SK-N-SH (cell line): Measurements from ENCODE around the gene SEC24D. TPM values are rescaled to one million over a fixed set of nuclear protein-coding genes. Genes with fewer than 3 reads are reported as not detected.

Experiments
- CTCF ChIA-PET: fragments of 300-600, 350-600 bp; formaldehyde crosslinking; extraction: SDS; loops from one replicate; lab custom pipeline; 2021; lab: Yijun Ruan, JAX
- POLR2A ChIA-PET: fragments of 350-600 bp; sonication (Branson Sonifier 250); formaldehyde crosslinking; extraction: SDS; loops from one replicate; lab custom pipeline; 2020; ENCODE audit warnings: antibody characterized with exemption, inconsistent platforms; lab: Yijun Ruan, JAX
- DNase-seq: peaks from one replicate; pipeline ENCODE4 v3.0.0; 2012
- H2AFZ ChIP-seq: fragments of 200-600 bp; sonication (generic); 2 replicates; pipeline ENCODE4 v1.8.1; 2016; ENCODE audit warnings: antibody characterized with exemption, mild to moderate bottlenecking, low read depth
- H3F3A ChIP-seq: fragments of 200-600 bp; sonication (generic); replicated peaks from 2 replicates; pipeline ENCODE3; 2016; ENCODE audit warnings: antibody characterized with exemption, mild to moderate bottlenecking; ENCODE audit not compliant: insufficient read depth
- H3K27ac ChIP-seq, 2 experiments: fragments of 200-500 bp in 1 of 2; fragments of 200-600 bp in 1 of 2; sonication (Bioruptor generic) in 1 of 2; sonication (generic), shearing (Covaris generic) in 1 of 2; 2 replicates each; pipeline versions ENCODE4 v1.5.1 to v1.6.1; 2014 to 2016; ENCODE audit warnings: low read depth in 2 of 2, inconsistent platforms in 1 of 2, low read length in 1 of 2, mild to moderate bottlenecking in 1 of 2, mixed read lengths in 1 of 2
- H3K27me3 ChIP-seq: fragments of 200-600 bp; sonication (generic), shearing (Covaris generic); 2 replicates; pipeline ENCODE4 v1.6.1; 2016; ENCODE audit warnings: mixed run types; ENCODE audit not compliant: insufficient read depth
- H3K36me3 ChIP-seq, 2 experiments: fragments of 200-500 bp in 1 of 2; fragments of 200-600 bp in 1 of 2; sonication (Bioruptor generic) in 1 of 2; sonication (generic) in 1 of 2; replicated peaks in 1 of 2; 2 replicates each; pipeline versions ENCODE3 to v1.5.1; 2014 to 2016; ENCODE audit warnings: low read length in 1 of 2, mild to moderate bottlenecking in 1 of 2; ENCODE audit not compliant: insufficient read depth in 2 of 2, control insufficient read depth in 1 of 2
- H3K4me1 ChIP-seq, 2 experiments: fragments of 200-500 bp in 1 of 2; fragments of 200-600 bp in 1 of 2; sonication (Bioruptor generic) in 1 of 2; sonication (generic), shearing (Covaris generic) in 1 of 2; 2 replicates each; pipeline versions ENCODE4 v1.5.1 to v1.6.1; 2014 to 2016; ENCODE audit warnings: low read depth in 1 of 2, low read length in 1 of 2, mixed run types in 1 of 2; ENCODE audit not compliant: insufficient read depth in 2 of 2, control insufficient read depth in 1 of 2
- H3K4me2 ChIP-seq: fragments of 200-600 bp; sonication (generic), shearing (Covaris generic); 2 replicates; pipeline ENCODE4 v1.6.1; 2017; ENCODE audit warnings: mixed run types
- H3K4me3 ChIP-seq, 2 experiments: fragments of 200-500 bp in 1 of 2; fragments of 200-600 bp in 1 of 2; sonication (Bioruptor generic) in 1 of 2; sonication (generic), shearing (Covaris generic) in 1 of 2; 2 replicates each; pipeline versions ENCODE4 v1.5.1 to v1.8.1; 2014 to 2016; ENCODE audit warnings: low read depth in 2 of 2, inconsistent platforms in 1 of 2, low read length in 1 of 2, mild to moderate bottlenecking in 1 of 2, mixed read lengths in 1 of 2, moderate library complexity in 1 of 2
- H3K79me2 ChIP-seq: fragments of 200-600 bp; sonication (generic); 2 replicates; pipeline ENCODE4 v1.8.1; 2017; ENCODE audit warnings: mild to moderate bottlenecking; ENCODE audit not compliant: insufficient read depth
- H3K9ac ChIP-seq: fragments of 200-600 bp; sonication (generic); 2 replicates; pipeline ENCODE4 v1.6.1; 2017; ENCODE audit warnings: mixed run types
- H3K9me2 ChIP-seq: fragments of 200-600 bp; sonication (generic); 2 replicates; pipeline ENCODE4 v1.6.1; 2017; ENCODE audit warnings: mixed run types
- H3K9me3 ChIP-seq: fragments of 200-600 bp; sonication (generic); 2 replicates; pipeline ENCODE4 v1.6.1; 2017; ENCODE audit warnings: mixed run types, mild to moderate bottlenecking, moderate library complexity
- H4K20me1 ChIP-seq: fragments of 200-600 bp; sonication (generic); 2 replicates; pipeline ENCODE4 v1.6.1; 2017; ENCODE audit warnings: mild to moderate bottlenecking, mixed run types; ENCODE audit not compliant: insufficient read depth
- IRF3 ChIP-seq: fragments of 150-350 bp; IDR thresholded peaks from 2 replicates; pipeline ENCODE4 v1.6.1; 2016; ENCODE audit warnings: mild to moderate bottlenecking, low read depth, low read length
- MXI1 ChIP-seq: IDR thresholded peaks from 2 replicates; pipeline ENCODE4 v1.6.1; 2012; ENCODE audit warnings: mild to moderate bottlenecking, low read depth, low read length, improper control_type of control experiment
- NRF1 ChIP-seq: IDR thresholded peaks from 2 replicates; pipeline ENCODE4 v1.6.1; 2012; ENCODE audit warnings: low read depth, mild to moderate bottlenecking, low read length
- PBX3 ChIP-seq: IDR thresholded peaks from 2 replicates; pipeline ENCODE4; 2012
- POLR2AphosphoS5 ChIP-seq: IDR thresholded peaks from 2 replicates; pipeline ENCODE4 v1.6.1; 2012; ENCODE audit warnings: low read depth, low read length
- RCOR1 ChIP-seq: fragments of 150-350 bp; IDR thresholded peaks from 2 replicates; pipeline ENCODE4 v1.6.1; 2017; ENCODE audit warnings: antibody characterized with exemption, low read length
- TCF12 ChIP-seq: IDR thresholded peaks from 2 replicates; pipeline ENCODE4 v1.4.0; 2012
- USF2 ChIP-seq: fragments of 150-350 bp; IDR thresholded peaks from 2 replicates; pipeline ENCODE4 v1.6.1; 2017; ENCODE audit warnings: antibody characterized with exemption, low read length, low read depth, borderline replicate concordance
- WGBS: methylation state at CpG from one replicate; pipeline ENCODE4 v1.1.6; 2017; ENCODE audit warnings: low lambda C conversion rate; 5-methylcytosine and 5-hydroxymethylcytosine counted together
- polyA plus RNA-seq, 3 experiments: library from polyadenylated mRNA; depleted of rRNA; stranded (reverse); fragments of >200 nt; gene quantifications; 2 replicates each; pipeline ENCODE4 v1.2.3, GENCODE V29; 2012

SEC24D gene
- polyA plus RNA-seq, 1 of the 3 experiments (the other 2 are of a cell fraction) = 32.2 TPM

DNA sequence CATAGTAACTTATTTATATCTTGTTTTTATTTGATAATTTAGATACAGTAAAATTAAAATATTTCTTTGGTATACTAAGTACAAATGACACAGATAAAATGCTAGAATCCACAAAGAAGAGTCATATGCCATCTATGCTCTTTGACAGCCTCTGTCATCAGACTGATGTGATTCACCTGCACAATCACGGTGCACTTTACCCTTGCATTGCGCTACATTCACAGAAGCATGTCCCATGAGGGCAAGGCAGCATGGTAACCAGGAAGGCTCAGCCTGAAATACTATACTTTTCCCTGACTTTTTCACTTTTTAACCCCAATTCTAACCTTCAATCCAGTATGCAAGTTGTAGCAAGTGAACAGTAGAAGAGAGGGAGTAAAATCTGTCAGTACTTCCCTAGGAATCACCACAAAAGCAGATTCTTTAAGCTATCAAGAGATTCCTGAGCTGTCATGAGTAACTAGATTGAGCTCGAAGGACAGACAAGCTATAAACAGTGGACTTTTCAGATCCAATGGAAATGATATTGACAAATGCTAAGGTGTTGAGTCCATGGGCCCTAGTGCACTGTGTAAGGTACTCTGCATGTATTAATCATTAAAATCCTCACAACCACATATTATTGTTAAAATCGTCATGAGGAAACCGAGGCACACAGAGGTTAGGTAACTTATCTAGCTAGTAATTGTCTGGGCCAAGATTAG is 14.2 kb downstream of the SEC24D start:
- Histone ChIP-seq H3K4me2 (no peak overlapping the region), H3F3A (peaks cover 52% of the 10 kb centered on the region), H3K4me3 (no peak overlapping the region), H3K9ac (no peak overlapping the region), H3K4me1 (peaks cover 13 to 33% of the 10 kb centered on the region in 2 experiments; a peak in 3 of 4 replicates), H3K79me2 (peaks cover 99% of the 10 kb centered on the region), H3K27ac (peak overlapping the region; percentile 3 to 11; a peak in 2 of 4 replicates), H3K9me3 (no peaks in the 10 kb centered on the region), H3K27me3 (no peaks in the 10 kb centered on the region), H2AFZ (no peak overlapping the region), H3K9me2 (no peaks in the 10 kb centered on the region), H3K36me3 (peaks cover 49 to 90% of the 10 kb centered on the region in 2 experiments), H4K20me1 (peaks cover 74% of the 10 kb centered on the region)
- no peak for DNase-seq
- ChIA-PET POLR2A (interaction anchor here (1.9 kb wide), 1 partner anchor 14 kb away, joined by 9 read pairs; the partner anchor contains the start of gene SEC24D), CTCF (interaction anchor here (1.0 to 1.2 kb wide), 3 partner anchors 8 to 43 kb away, joined by 3 read pairs; no protein-coding TSS in a partner anchor)
- WGBS = 81% methylated on average over 5 of the region's 5 CpGs
- TF ChIP-seq IRF3 = no peak
- TF ChIP-seq RCOR1 = no peak
- TF ChIP-seq POLR2AphosphoS5 = no peak

DNA sequence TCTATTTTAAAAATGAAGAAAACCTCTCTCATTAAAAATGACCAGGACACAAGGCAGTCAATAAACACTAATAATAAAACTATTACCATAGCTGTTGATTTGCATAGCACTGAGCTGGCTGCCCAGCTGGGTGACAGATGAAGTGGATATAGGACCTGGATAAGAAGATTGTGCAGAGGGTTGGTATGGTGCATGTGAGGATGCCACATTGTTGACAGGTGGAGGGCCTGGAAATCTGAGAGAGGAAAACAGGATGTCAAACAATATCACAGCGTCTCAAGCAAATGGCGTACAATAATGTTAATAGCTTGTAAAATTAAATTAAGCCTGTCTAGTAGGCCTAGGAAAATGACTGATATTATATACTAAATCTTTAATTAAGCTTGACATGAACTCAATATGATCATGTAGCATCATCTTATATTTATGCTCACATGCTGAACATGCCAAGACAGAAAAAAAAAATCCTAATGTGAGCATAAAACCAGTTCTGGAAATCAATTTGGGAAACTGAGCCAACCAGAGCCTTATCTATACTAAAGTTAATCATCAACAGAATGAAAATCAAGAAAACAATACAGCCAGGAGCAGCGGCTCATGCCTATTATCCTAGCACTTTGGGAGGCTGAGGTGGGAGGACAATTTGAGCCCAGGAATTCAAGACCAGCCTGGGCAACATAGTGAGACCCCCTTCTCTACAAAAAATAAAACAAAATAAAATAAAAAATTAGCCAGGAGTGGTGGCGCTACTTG is 18.6 kb downstream of the SEC24D start:
- no peaks in the 10 kb centered on the region for H3K9me2 ChIP-seq
- peak; percentile 43 for DNase-seq
- CTCF ChIA-PET = interaction anchor here (0.8 to 1.5 kb wide), 4 partner anchors 16 to 72 kb away, joined by 3 to 4 read pairs (median 3); partner anchors contain the start of gene SYNPO2
- H3K9me3 ChIP-seq = no peaks in the 10 kb centered on the region
- no peak overlapping the region for H3K4me3 ChIP-seq
- peaks cover 15 to 26% of the 10 kb centered on the region in 2 experiments; a peak in 3 of 4 replicates for H3K4me1 ChIP-seq
- peak overlapping the region; percentile 53; the same call in 1 of the 2 replicates for H3K4me2 ChIP-seq
- TF ChIP-seq TCF12 (peak; percentile 16; the same call in 1 of the 2 replicates), NRF1 (no peak), MXI1 (peak; percentile 23; the same call in 1 of the 2 replicates), USF2 (no peak), PBX3 (peak; percentile 24; the same call in 1 of the 2 replicates)
- no peak overlapping the region for H2AFZ ChIP-seq
- POLR2A ChIA-PET = interaction anchor here (0.7 to 0.9 kb wide), 2 partner anchors 29 to 71 kb away, joined by 3 read pairs; partner anchors contain the start of gene SYNPO2
- WGBS = 62% methylated on average over 4 of the region's 4 CpGs
- H3K27me3 ChIP-seq = no peaks in the 10 kb centered on the region
- H3K27ac ChIP-seq = peak overlapping the region; percentile 81 to 85
- peaks cover 37% of the 10 kb centered on the region for H4K20me1 ChIP-seq
- H3K79me2 ChIP-seq = peaks cover 99% of the 10 kb centered on the region
- no peak overlapping the region for H3K9ac ChIP-seq
- peaks cover 46% of the 10 kb centered on the region for H3F3A ChIP-seq
- H3K36me3 ChIP-seq = peaks cover 51 to 83% of the 10 kb centered on the region in 2 experiments
